A549 (cell line): Measurements from ENCODE around the gene ATP5MK. TPM values are rescaled to one million over a fixed set of nuclear protein-coding genes. Genes with fewer than 3 reads are reported as not detected.

Source experiments
- ATAC-seq, 2 experiments: fragments of 200-7000 bp in 1 of 2; fragments of >200 bp in 1 of 2; cut with Nextera tagmentation in 1 of 2; cut with Tn5 transposase in 1 of 2; 3 replicates each; pipeline versions ENCODE4 v1.8.0 to v1.9.1; 2018 to 2020; ENCODE audit warnings: mild to moderate bottlenecking in 1 of 2, moderate library complexity in 1 of 2
- CTCF ChIA-PET: fragments of 300-600 bp; sonication (Branson Sonifier 250); formaldehyde crosslinking; extraction: SDS; loops from one replicate; lab custom pipeline; 2021; ENCODE audit warnings: antibody characterized with exemption, inconsistent platforms; lab: Yijun Ruan, JAX
- POLR2A ChIA-PET: fragments of 350-600 bp; formaldehyde crosslinking; extraction: SDS; loops from one replicate; lab custom pipeline; 2021; ENCODE audit warnings: antibody characterized with exemption, inconsistent platforms; lab: Yijun Ruan, JAX
- DNase-seq, 2 experiments: peaks; one replicate each; pipeline versions ENCODE4 v3.0.0 to v3.0.0-alpha.2; 2011 to 2016; ENCODE audit warnings: low read depth in 1 of 2, low spot score in 1 of 2
- FAIRE-seq: peaks from 2 replicates; lab custom pipeline; 2011; peaks lifted over from hg19 to GRCh38; lab: Jason Lieb, UNC
- H3K27ac ChIP-seq, 2 experiments: fragments of >200 bp; sonication (Bioruptor Twin); formaldehyde crosslinking; 3 replicates each; pipeline ENCODE4 v1.5.1; 2016 to 2017
- H3K4me1 ChIP-seq: fragments of >200 bp; sonication (Bioruptor Twin); formaldehyde crosslinking; 3 replicates; pipeline ENCODE4 v1.6.1; 2016
- H3K4me2 ChIP-seq: fragments of >200 bp; sonication (Bioruptor Twin); formaldehyde crosslinking; 3 replicates; pipeline ENCODE4 v1.6.1; 2016
- H3K4me3 ChIP-seq: fragments of >200 bp; sonication (Bioruptor Twin); formaldehyde crosslinking; 3 replicates; pipeline ENCODE4 v1.5.1; 2016
- H3K9me3 ChIP-seq: fragments of >200 bp; sonication (Bioruptor Twin); formaldehyde crosslinking; 3 replicates; pipeline ENCODE4 v1.6.1; 2016
- ATOH8 ChIP-seq: fragments of 250-450 bp; sonication (Bioruptor Pico); IDR thresholded peaks from 2 replicates; pipeline ENCODE4 v1.5.0; 2020; ENCODE audit warnings: low read depth, mild to moderate bottlenecking, moderate library complexity
- CBX8 ChIP-seq: fragments of 200-600 bp; sonication (generic); IDR thresholded peaks from 2 replicates; pipeline ENCODE4 v1.6.1; 2016
- CEBPB ChIP-seq, 2 experiments: fragments of >200 bp in 1 of 2; sonication (Bioruptor Twin) in 1 of 2; formaldehyde crosslinking in 1 of 2; IDR thresholded peaks; 2 replicates each; pipeline ENCODE4 v1.6.1; 2012 to 2016
- CHD2 ChIP-seq: fragments of 150-350 bp; IDR thresholded peaks from 2 replicates; pipeline ENCODE4 v1.6.1; 2014; ENCODE audit warnings: low read length; ENCODE audit not compliant: partially characterized antibody
- CHD4 ChIP-seq: fragments of 200-600 bp; sonication (generic); IDR thresholded peaks from 2 replicates; pipeline ENCODE4 v1.6.1; 2016; ENCODE audit warnings: antibody characterized with exemption, mild to moderate bottlenecking, borderline replicate concordance
- E2F6 ChIP-seq: IDR thresholded peaks from 2 replicates; pipeline ENCODE4 v1.6.1; 2012; ENCODE audit warnings: low read depth, borderline replicate concordance
- EHF ChIP-seq: fragments of 250-450 bp; sonication (Bioruptor Pico); IDR thresholded peaks from 2 replicates; pipeline ENCODE4 v1.5.0; 2020; ENCODE audit warnings: mild to moderate bottlenecking
- ELK1 ChIP-seq: fragments of 150-350 bp; IDR thresholded peaks from 2 replicates; pipeline ENCODE4 v1.6.1; 2014; ENCODE audit warnings: low read depth, mild to moderate bottlenecking, low read length
- ESRRA ChIP-seq: fragments of 150-350 bp; IDR thresholded peaks from 2 replicates; pipeline ENCODE4 v1.6.1; 2014; ENCODE audit warnings: mild to moderate bottlenecking, low read length, borderline replicate concordance
- HES2 ChIP-seq: fragments of >200 bp; sonication (Bioruptor Twin); formaldehyde crosslinking; IDR thresholded peaks from 2 replicates; pipeline ENCODE4 v1.6.1; 2016
- HOXA7 ChIP-seq: fragments of 250-450 bp; sonication (Bioruptor Pico); IDR thresholded peaks from 2 replicates; pipeline ENCODE4 v1.5.0; 2020; ENCODE audit warnings: mild to moderate bottlenecking, moderate library complexity
- HOXB13 ChIP-seq: fragments of 250-450 bp; sonication (Bioruptor Pico); IDR thresholded peaks from 2 replicates; pipeline ENCODE4 v1.5.0; 2020; ENCODE audit warnings: low read depth, mild to moderate bottlenecking, moderate library complexity
- HOXB5 ChIP-seq: fragments of 250-450 bp; sonication (Bioruptor Pico); IDR thresholded peaks from 2 replicates; pipeline ENCODE4 v1.5.0; 2020; ENCODE audit warnings: mild to moderate bottlenecking, moderate library complexity
- JUN ChIP-seq, 2 experiments: fragments of >200 bp; sonication (Bioruptor Twin); formaldehyde crosslinking; IDR thresholded peaks; 2 replicates in 1 of 2; 3 replicates in 1 of 2; pipeline ENCODE4 v1.6.1; 2016 to 2017
- JUNB ChIP-seq: fragments of >200 bp; sonication (Bioruptor Twin); formaldehyde crosslinking; IDR thresholded peaks from 2 replicates; pipeline ENCODE4 v1.6.1; 2016
- KDM5A ChIP-seq: fragments of 200-600 bp; sonication (generic); IDR thresholded peaks from 2 replicates; pipeline ENCODE4 v1.6.1; 2016; ENCODE audit warnings: antibody characterized with exemption, mild to moderate bottlenecking
- MAZ ChIP-seq: fragments of 150-350 bp; IDR thresholded peaks from 2 replicates; pipeline ENCODE4 v1.6.1; 2014; ENCODE audit warnings: antibody characterized with exemption, low read depth, low read length, borderline replicate concordance
- MYC ChIP-seq: IDR thresholded peaks from 2 replicates; pipeline ENCODE4 v1.6.1; 2012; ENCODE audit warnings: mild to moderate bottlenecking, inconsistent platforms, low read length, improper control_type of control experiment, borderline replicate concordance
- NPAS2 ChIP-seq: fragments of 250-450 bp; sonication (Bioruptor Pico); IDR thresholded peaks from 2 replicates; pipeline ENCODE4 v1.8.0; 2022; ENCODE audit warnings: mild to moderate bottlenecking, moderate library complexity, borderline replicate concordance
- PBX3 ChIP-seq: IDR thresholded peaks from 2 replicates; pipeline ENCODE4 v1.6.1; 2012
- PHF8 ChIP-seq: fragments of 200-600 bp; sonication (generic); IDR thresholded peaks from 2 replicates; pipeline ENCODE4 v1.6.1; 2016; ENCODE audit warnings: low read depth, mild to moderate bottlenecking, antibody characterized with exemption, moderate library complexity, borderline replicate concordance
- POLR2AphosphoS2 ChIP-seq: conservative IDR thresholded peaks from 2 replicates; pipeline ENCODE4 v1.6.1; 2012; ENCODE audit warnings: low read length, improper control_type of control experiment, inconsistent platforms
- RAD21 ChIP-seq, 2 experiments: fragments of >200 bp in 1 of 2; sonication (Bioruptor Twin) in 1 of 2; formaldehyde crosslinking in 1 of 2; IDR thresholded peaks in 1 of 2; conservative IDR thresholded peaks in 1 of 2; 2 replicates in 1 of 2; 3 replicates in 1 of 2; pipeline ENCODE4 v1.6.1; 2012 to 2018; ENCODE audit warnings: inconsistent platforms in 1 of 2
- RCOR1 ChIP-seq: fragments of 150-350 bp; IDR thresholded peaks from 2 replicates; pipeline ENCODE4 v1.6.1; 2014; ENCODE audit warnings: antibody characterized with exemption, low read length, low read depth
- REST ChIP-seq: fragments of 200-600 bp; sonication (generic); IDR thresholded peaks from 2 replicates; pipeline ENCODE4 v1.6.1; 2016; ENCODE audit warnings: antibody characterized with exemption, mild to moderate bottlenecking, moderate library complexity
- SMC3 ChIP-seq: fragments of >200 bp; sonication (Bioruptor Twin); formaldehyde crosslinking; IDR thresholded peaks from 3 replicates; pipeline ENCODE4 v1.6.1; 2018; ENCODE audit warnings: inconsistent platforms
- SREBF2 ChIP-seq: fragments of 450-650 bp; IDR thresholded peaks from 2 replicates; pipeline ENCODE4 v1.6.1; 2014; ENCODE audit warnings: mild to moderate bottlenecking, moderate library complexity
- TP53 ChIP-seq: fragments of 250-450 bp; sonication (Bioruptor Pico); IDR thresholded peaks from 2 replicates; pipeline ENCODE4 v1.5.0; 2021; ENCODE audit warnings: mild to moderate bottlenecking, moderate library complexity
- ZC3H11A ChIP-seq: fragments of 450-650 bp; IDR thresholded peaks from 2 replicates; pipeline ENCODE4 v1.6.1; 2014; ENCODE audit warnings: antibody characterized with exemption, mild to moderate bottlenecking
- ZFP36 ChIP-seq: fragments of 450-650 bp; IDR thresholded peaks from 2 replicates; pipeline ENCODE4 v1.6.1; 2014; ENCODE audit warnings: borderline replicate concordance; ENCODE audit not compliant: partially characterized antibody
- ZNF302 ChIP-seq: fragments of 250-450 bp; sonication (Bioruptor Pico); IDR thresholded peaks from 2 replicates; pipeline ENCODE4 v1.9.0; 2021; ENCODE audit warnings: inconsistent platforms, mild to moderate bottlenecking, moderate library complexity
- ZSCAN20 ChIP-seq: fragments of 250-450 bp; sonication (Bioruptor Pico); IDR thresholded peaks from 2 replicates; pipeline ENCODE4 v1.8.0; 2022; ENCODE audit warnings: mild to moderate bottlenecking, moderate library complexity
- WGBS: methylation state at CpG from one replicate; pipeline ENCODE4 v1.1.6; 2017; ENCODE audit errors: missing lambda C conversion rate; 5-methylcytosine and 5-hydroxymethylcytosine counted together
- polyA plus RNA-seq, 4 experiments: library from polyadenylated mRNA; depleted of rRNA in 3 of 4; stranded (reverse); fragments of >200 nt; fragmentation: RNase III in 1 of 4; extraction: RNeasy Plus Mini Kit Qiagen cat#74134 plus additional on column Dnase treatment in 1 of 4; gene quantifications; 2 replicates in 3 of 4; 3 replicates in 1 of 4; pipeline ENCODE4 v1.2.3, GENCODE V29; 2011 to 2017

Gene ATP5MK
- polyA plus RNA-seq, 2 of the 4 experiments (the other 2 are of a cell fraction) = 492 to 682 TPM

GRCh38 chr10:103382769-103383168 is 13.5 kb downstream of the ATP5MK start (continued):
- TF ChIP-seq JUN (IDR thresholded peaks at IDR 0.05) (no peak), HES2 (no peak), EHF (CRISPR knock-in tag) (no peak)

- no peak overlapping the region for H3K27ac ChIP-seq
- ATAC-seq = no peak
- WGBS = 85% methylated on average over 5 of the region's 5 CpGs
- H3K4me3 ChIP-seq = no peak overlapping the region
- POLR2A ChIA-PET = no interaction called here
- no peak for DNase-seq
- no peaks in the 10 kb centered on the region for H3K9me3 ChIP-seq
- CTCF ChIA-PET = interaction anchor here (0.8 to 1.3 kb wide), 2 partner anchors 19 to 42 kb away, joined by 3 to 5 read pairs; no protein-coding TSS in a partner anchor
- H3K4me2 ChIP-seq = no peak overlapping the region
- FAIRE-seq = no peak
- no peak for TF ChIP-seq MAZ
- no peak for TF ChIP-seq POLR2AphosphoS2
- TF ChIP-seq RCOR1 = no peak
- TF ChIP-seq CHD2 = no peak
- no peak for TF ChIP-seq SREBF2
- TF ChIP-seq ZNF302 (CRISPR knock-in tag) = no peak
- no peak for TF ChIP-seq CEBPB (IDR thresholded peaks at IDR 0.05)
- no peak for TF ChIP-seq SMC3
- no peak for TF ChIP-seq TP53 (CRISPR knock-in tag)
- TF ChIP-seq PBX3 = no peak
- no peak for TF ChIP-seq ZC3H11A
- no peak for TF ChIP-seq E2F6
- TF ChIP-seq CHD4 = no peak
- no peak for TF ChIP-seq HOXB13 (CRISPR knock-in tag)
- no peak for TF ChIP-seq ELK1
- no peak for TF ChIP-seq KDM5A
- no peak for TF ChIP-seq ZSCAN20
- no peak for TF ChIP-seq HOXB5 (CRISPR knock-in tag)
- TF ChIP-seq ESRRA = no peak
- TF ChIP-seq, all 56 proteins: peak for 0
- peaks cover 4% of the 10 kb centered on the region; the same call in 2 of the 3 replicates for H3K4me1 ChIP-seq
Measured at GRCh38 chr10:103374263-103374662, 22.0 kb downstream of the ATP5MK start.

GRCh38 chr10:103373544-103373943 is 22.7 kb downstream of the ATP5MK start:
- no peak for DNase-seq
- POLR2A ChIA-PET = no interaction called here
- no peak overlapping the region for H3K27ac ChIP-seq
- FAIRE-seq = no peak
- CTCF ChIA-PET = interaction anchor here (0.6 to 1.3 kb wide), 2 partner anchors 8 to 43 kb away, joined by 3 to 5 read pairs; no protein-coding TSS in a partner anchor
- WGBS = 87% methylated on average over 3 of the region's 3 CpGs
- no peak overlapping the region for H3K4me3 ChIP-seq
- no peaks in the 10 kb centered on the region for H3K9me3 ChIP-seq
- peaks cover 9% of the 10 kb centered on the region; the same call in 2 of the 3 replicates for H3K4me1 ChIP-seq
- H3K4me2 ChIP-seq = no peak overlapping the region
- no peak for ATAC-seq
- TF ChIP-seq ATOH8 (CRISPR knock-in tag) (no peak), MYC (no peak), NPAS2 (no peak), ZFP36 (no peak), PHF8 (no peak), RAD21 (conservative IDR thresholded peaks at IDR 0.05 in 1 of 2, IDR thresholded peaks at IDR 0.05 in 1 of 2) (no peak), REST (no peak), JUNB (no peak), HOXA7 (CRISPR knock-in tag) (no peak), CBX8 (no peak)
